Mesenchymal stem cell (in vitro differentiated cells and primary cell): ENCODE data around the gene LUZP1.

Experiments used
- DNase-seq: peaks from one replicate; pipeline ENCODE4 v3.0.0-alpha.2; 2013
- H2AFZ ChIP-seq: one replicate; pipeline ENCODE4 v1.6.1; 2013; ENCODE audit warnings: low read depth, mild to moderate bottlenecking, control low read depth, inconsistent platforms, low read length, moderate library complexity
- H2AK5ac ChIP-seq: 2 replicates; pipeline ENCODE4 v1.6.1; 2013; ENCODE audit warnings: low read length, moderate library complexity, mild to moderate bottlenecking, inconsistent platforms; ENCODE audit not compliant: severe bottlenecking
- H2BK120ac ChIP-seq: one replicate; pipeline ENCODE4 v1.6.1; 2013; ENCODE audit warnings: low read depth, mild to moderate bottlenecking, inconsistent platforms, low read length, moderate library complexity
- H2BK12ac ChIP-seq, 2 experiments: one replicate each; pipeline ENCODE4 v1.6.1; 2013; ENCODE audit warnings: inconsistent platforms in 2 of 2, low read length in 2 of 2, mild to moderate bottlenecking in 2 of 2, moderate library complexity in 2 of 2, control low read depth in 1 of 2
- H2BK15ac ChIP-seq: one replicate; pipeline ENCODE4 v1.6.1; 2013; ENCODE audit warnings: mild to moderate bottlenecking, low read depth, inconsistent platforms; ENCODE audit not compliant: poor library complexity, severe bottlenecking
- H2BK5ac ChIP-seq: 2 replicates; pipeline ENCODE4 v1.6.1; 2013; ENCODE audit warnings: low read depth, mild to moderate bottlenecking, low read length, control low read depth, inconsistent platforms; ENCODE audit not compliant: poor library complexity, severe bottlenecking
- H3K14ac ChIP-seq, 2 experiments: one replicate each; pipeline ENCODE4 v1.6.1; 2013; ENCODE audit warnings: inconsistent platforms in 2 of 2, low read length in 2 of 2, control low read depth in 1 of 2, mild to moderate bottlenecking in 1 of 2, moderate library complexity in 1 of 2
- H3K18ac ChIP-seq, 2 experiments: one replicate each; pipeline ENCODE4 v1.6.1; 2013; ENCODE audit warnings: inconsistent platforms in 2 of 2, low read length in 2 of 2, control low read depth in 1 of 2, low read depth in 1 of 2, mild to moderate bottlenecking in 1 of 2
- H3K23ac ChIP-seq, 2 experiments: one replicate each; pipeline ENCODE4 v1.6.1; 2013; ENCODE audit warnings: inconsistent platforms in 2 of 2, low read length in 2 of 2, mild to moderate bottlenecking in 2 of 2, moderate library complexity in 2 of 2, control low read depth in 1 of 2
- H3K27ac ChIP-seq: 2 replicates; pipeline ENCODE4 v1.5.1; 2013; ENCODE audit warnings: mild to moderate bottlenecking, moderate library complexity, low read length, control low read depth, inconsistent platforms; ENCODE audit not compliant: poor library complexity, severe bottlenecking
- H3K27me3 ChIP-seq, 2 experiments: 2 replicates each; pipeline versions ENCODE4 v1.6.1 to v1.7.0; 2013; ENCODE audit warnings: low read length in 2 of 2, mild to moderate bottlenecking in 2 of 2, moderate library complexity in 2 of 2, control low read depth in 1 of 2, inconsistent platforms in 1 of 2; ENCODE audit not compliant: control insufficient read depth in 1 of 2, insufficient read depth in 1 of 2
- H3K36me3 ChIP-seq, 2 experiments: 2 replicates each; pipeline versions ENCODE4 v1.6.1 to v1.7.0; 2013; ENCODE audit warnings: low read length in 2 of 2, control low read depth in 1 of 2, inconsistent platforms in 1 of 2, low read depth in 1 of 2, mild to moderate bottlenecking in 1 of 2; ENCODE audit not compliant: insufficient read depth in 2 of 2, control insufficient read depth in 1 of 2
- H3K4ac ChIP-seq, 2 experiments: one replicate each; pipeline ENCODE4 v1.6.1; 2013; ENCODE audit warnings: inconsistent platforms in 2 of 2, low read length in 2 of 2, mild to moderate bottlenecking in 2 of 2, moderate library complexity in 2 of 2, control low read depth in 1 of 2, low read depth in 1 of 2
- H3K4me1 ChIP-seq: 2 replicates; pipeline ENCODE4 v1.6.1; 2013; ENCODE audit warnings: low read depth, low read length, control low read depth; ENCODE audit not compliant: control insufficient read depth, insufficient read depth
- H3K4me2 ChIP-seq: 2 replicates; pipeline ENCODE4 v1.6.1; 2013; ENCODE audit warnings: low read length, mild to moderate bottlenecking, inconsistent platforms; ENCODE audit not compliant: poor library complexity, severe bottlenecking
- H3K4me3 ChIP-seq, 2 experiments: 2 replicates each; pipeline versions ENCODE4 v1.5.1 to v1.7.0; 2013; ENCODE audit warnings: low read length in 2 of 2, mild to moderate bottlenecking in 2 of 2, control low read depth in 1 of 2, low read depth in 1 of 2; ENCODE audit not compliant: insufficient read depth in 1 of 2
- H3K79me1 ChIP-seq: replicated peaks from 2 replicates; pipeline ENCODE4 v1.6.1; 2013; ENCODE audit warnings: mild to moderate bottlenecking, control low read depth, low read length, inconsistent platforms; ENCODE audit not compliant: poor library complexity, severe bottlenecking
- H3K9ac ChIP-seq: 2 replicates; pipeline ENCODE4 v1.7.0; 2013; ENCODE audit warnings: mild to moderate bottlenecking, low read length, moderate library complexity
- H3K9me3 ChIP-seq: 2 replicates; pipeline ENCODE4 v1.7.0; 2013; ENCODE audit warnings: mild to moderate bottlenecking, low read length; ENCODE audit not compliant: control insufficient read depth
- H4K8ac ChIP-seq: one replicate; pipeline ENCODE4 v1.6.1; 2013; ENCODE audit warnings: inconsistent platforms, mild to moderate bottlenecking, low read length, moderate library complexity
- H4K91ac ChIP-seq: one replicate; pipeline ENCODE4 v1.6.1; 2013; ENCODE audit warnings: mild to moderate bottlenecking, low read length, inconsistent platforms
- WGBS: methylation state at CpG from one replicate; pipeline ENCODE4 v1.1.7; 2013; ENCODE audit warnings: mixed read lengths; 5-methylcytosine and 5-hydroxymethylcytosine counted together

Gene LUZP1

DNA sequence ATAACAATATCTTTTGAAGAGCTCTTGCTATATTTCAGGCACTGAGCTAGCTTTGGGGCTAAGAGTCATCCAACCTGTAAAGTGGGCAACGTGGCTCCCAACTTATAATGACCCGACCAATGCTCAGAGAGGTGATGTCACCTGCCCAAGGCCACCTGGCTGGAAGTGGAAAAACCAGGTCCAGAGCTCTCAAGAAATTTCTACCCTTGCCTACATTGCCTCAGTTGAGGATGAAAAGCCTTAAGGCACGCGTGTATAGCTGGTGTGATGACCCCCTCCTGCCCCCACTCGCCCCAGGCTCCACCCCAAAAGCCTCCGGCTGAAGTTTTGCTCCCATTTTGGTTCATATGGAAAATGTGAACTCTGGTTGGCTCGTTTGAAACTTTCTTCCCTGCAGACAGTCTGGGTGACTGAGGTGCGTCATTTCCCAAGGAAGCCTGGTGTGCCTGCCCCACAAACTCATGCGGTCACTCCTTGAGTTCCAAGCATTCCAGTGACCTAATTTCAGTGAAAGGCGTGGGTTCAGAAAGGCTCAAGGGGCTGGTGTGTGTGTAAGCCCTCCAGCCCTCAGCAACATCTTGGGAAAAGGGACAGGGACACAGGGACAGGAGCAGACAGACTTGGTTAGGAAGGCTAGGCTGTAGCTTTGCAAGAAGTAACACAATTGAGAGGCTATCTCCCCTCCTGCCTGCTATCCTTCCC is 28.1 kb upstream of the LUZP1 start:
- peak overlapping the region; percentile 80 for H4K91ac ChIP-seq
- peak overlapping the region; percentile 99 for H2AK5ac ChIP-seq
- H3K36me3 ChIP-seq = no peaks in the 10 kb centered on the region
- peak overlapping the region; percentile 67 for H3K9ac ChIP-seq
- H2BK120ac ChIP-seq = peak overlapping the region; percentile 64
- peak overlapping the region; percentile 6 for H3K4me2 ChIP-seq
- H3K23ac ChIP-seq = no peak overlapping the region
- peak overlapping the region in 1 of 2 experiments; percentile 34 for H3K4ac ChIP-seq
- H3K27ac ChIP-seq = peak overlapping the region; percentile 100
- H4K8ac ChIP-seq = peak overlapping the region; percentile 85
- H3K4me3 ChIP-seq = no peak overlapping the region
- H2AFZ ChIP-seq = no peak overlapping the region
- no peaks in the 10 kb centered on the region for H3K9me3 ChIP-seq
- peak overlapping the region; percentile 75 for H2BK15ac ChIP-seq
- peaks cover 23% of the 10 kb centered on the region for H3K4me1 ChIP-seq
- DNase-seq = peak; percentile 99
- peak overlapping the region; percentile 59 to 96 for H3K18ac ChIP-seq
- WGBS = 13% methylated on average over 8 of the region's 10 CpGs
- H3K79me1 ChIP-seq = no peaks in the 10 kb centered on the region
- H2BK12ac ChIP-seq = peak overlapping the region; percentile 73 to 76
- H3K14ac ChIP-seq = no peak overlapping the region
- H3K27me3 ChIP-seq = peaks cover 0 to 8% of the 10 kb centered on the region in 2 experiments
- H2BK5ac ChIP-seq = peak overlapping the region; percentile 96

DNA sequence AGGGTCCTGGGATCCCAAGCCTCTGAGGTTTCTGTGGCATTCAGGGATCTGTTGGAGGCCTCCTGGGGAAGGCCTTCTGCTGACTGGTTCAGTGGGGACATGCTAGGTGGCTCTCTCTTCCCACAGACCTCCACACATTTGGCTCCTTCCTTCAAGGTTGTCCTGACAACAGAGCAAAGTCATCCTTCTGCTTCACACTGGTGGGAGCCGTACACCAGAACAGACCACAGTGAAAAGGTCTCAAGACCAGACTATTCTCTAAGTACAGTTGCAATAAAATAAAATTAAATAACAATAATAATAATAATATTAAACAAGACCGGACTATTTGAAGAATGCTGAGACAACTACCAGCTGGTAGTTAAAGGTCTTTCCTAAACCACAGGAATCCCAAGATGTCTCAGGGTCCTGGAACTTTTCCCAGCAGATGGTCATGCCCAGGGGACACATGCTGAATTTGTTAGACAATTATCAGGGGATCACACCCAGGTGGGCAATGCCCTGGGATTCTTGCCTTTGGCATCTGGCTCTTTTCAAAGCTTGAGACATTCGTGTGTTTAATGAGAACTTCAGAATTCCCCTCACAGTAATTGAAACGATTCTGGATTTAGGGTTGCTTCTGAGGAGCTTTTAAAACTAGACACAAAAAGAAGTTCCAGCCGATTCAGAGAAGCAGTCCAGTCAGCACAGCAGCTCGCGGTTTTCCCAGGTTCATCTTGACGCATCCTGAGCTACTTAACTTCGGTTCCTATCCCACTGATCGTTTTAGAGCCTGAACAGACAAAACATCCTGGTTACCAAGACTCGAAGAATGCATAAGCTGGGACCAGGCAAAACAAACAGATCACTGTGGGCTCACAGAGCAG is 25.7 kb upstream of the LUZP1 start:
- H2BK12ac ChIP-seq = peak overlapping the region; percentile 29 to 94
- peak overlapping the region; percentile 21 for H4K8ac ChIP-seq
- no peak overlapping the region for H3K23ac ChIP-seq
- DNase-seq = peak; percentile 99
- no peak overlapping the region for H3K4me2 ChIP-seq
- H2BK15ac ChIP-seq = no peak overlapping the region
- peak overlapping the region; percentile 87 for H3K9ac ChIP-seq
- peak overlapping the region; percentile 97 for H2BK5ac ChIP-seq
- no peak overlapping the region for H3K14ac ChIP-seq
- H2AFZ ChIP-seq = no peak overlapping the region
- H3K36me3 ChIP-seq = no peaks in the 10 kb centered on the region
- peak overlapping the region; percentile 58 to 60 for H3K4ac ChIP-seq
- H3K4me1 ChIP-seq = peaks cover 23% of the 10 kb centered on the region
- WGBS = 10% methylated on average over 11 of the region's 11 CpGs
- H3K18ac ChIP-seq = peak overlapping the region; percentile 60 to 81
- peak overlapping the region in 1 of 2 experiments; percentile 49 for H3K4me3 ChIP-seq
- H3K9me3 ChIP-seq = no peaks in the 10 kb centered on the region
- peak overlapping the region; percentile 77 for H4K91ac ChIP-seq
- H3K79me1 ChIP-seq = no peaks in the 10 kb centered on the region
- H3K27me3 ChIP-seq = peaks cover 0 to 3% of the 10 kb centered on the region in 2 experiments
- peak overlapping the region; percentile 90 for H2BK120ac ChIP-seq
- peak overlapping the region; percentile 100 for H3K27ac ChIP-seq
- H2AK5ac ChIP-seq = peak overlapping the region; percentile 58

DNA sequence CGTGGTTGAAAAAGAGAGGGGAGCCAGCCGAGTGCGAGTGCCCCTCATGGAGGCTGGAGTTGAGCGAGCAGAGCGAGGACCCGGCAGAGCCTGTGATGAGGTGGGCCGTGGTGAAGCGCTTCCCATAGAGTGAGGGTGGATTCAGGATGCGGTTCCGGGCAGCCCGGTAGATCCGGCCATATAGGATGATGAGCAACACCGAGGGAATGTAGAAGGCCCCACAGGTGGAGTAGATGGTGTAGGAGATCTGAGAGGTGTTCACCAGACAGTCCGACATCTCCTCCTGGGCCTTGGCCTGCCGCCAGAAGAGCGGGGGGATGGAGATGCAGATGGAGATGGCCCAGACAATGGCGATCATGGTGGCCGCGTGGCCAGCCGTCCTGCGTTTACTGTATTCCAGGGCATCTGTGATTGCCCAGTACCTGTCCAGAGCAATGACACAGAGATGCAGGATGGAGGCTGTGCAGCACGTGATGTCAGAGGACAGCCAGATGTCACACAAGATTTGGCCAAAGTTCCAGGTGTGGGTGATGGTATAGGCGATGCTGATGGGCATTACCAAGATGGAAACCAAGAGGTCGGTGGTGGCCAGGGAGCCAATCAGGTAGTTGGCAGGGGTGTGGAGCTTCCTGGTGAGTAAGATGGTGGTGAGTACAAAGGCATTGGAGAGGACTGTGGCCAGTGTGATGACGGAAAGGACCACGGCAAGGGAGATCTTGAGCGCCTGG is 24.9 kb upstream of the LUZP1 start:
- H3K9me3 ChIP-seq = no peaks in the 10 kb centered on the region
- peak overlapping the region; percentile 65 to 81 for H3K18ac ChIP-seq
- H3K27me3 ChIP-seq = peaks cover 0 to 3% of the 10 kb centered on the region in 2 experiments
- no peaks in the 10 kb centered on the region for H3K79me1 ChIP-seq
- peak overlapping the region; percentile 78 to 94 for H2BK12ac ChIP-seq
- H3K9ac ChIP-seq = no peak overlapping the region
- H2BK120ac ChIP-seq = peak overlapping the region; percentile 29
- no peaks in the 10 kb centered on the region for H3K36me3 ChIP-seq
- H2BK5ac ChIP-seq = peak overlapping the region; percentile 96
- 96% methylated on average over 27 of the region's 27 CpGs for WGBS
- H3K4me3 ChIP-seq = no peak overlapping the region
- peaks cover 24% of the 10 kb centered on the region for H3K4me1 ChIP-seq
- no peak overlapping the region for H3K4me2 ChIP-seq
- H3K14ac ChIP-seq = peak overlapping the region in 1 of 2 experiments; percentile 30
- peak overlapping the region; percentile 58 for H2AK5ac ChIP-seq
- no peak overlapping the region for H2BK15ac ChIP-seq
- no peak overlapping the region for H2AFZ ChIP-seq
- H4K8ac ChIP-seq = peak overlapping the region; percentile 21
- peak overlapping the region; percentile 77 for H4K91ac ChIP-seq
- H3K4ac ChIP-seq = peak overlapping the region; percentile 58 to 60
- no peak overlapping the region for H3K23ac ChIP-seq
- H3K27ac ChIP-seq = peak overlapping the region; percentile 100
- no peak for DNase-seq
